ENCODE results near the gene SAMD5. TPM values are rescaled to one million over a fixed set of nuclear protein-coding genes. Genes with fewer than 3 reads are reported as not detected.

Gene SAMD5
- total and polyA plus RNA-seq, 9 of the 15 experiments (the other 6 are each of a cell fraction or from before 2014, with no cell fraction given) = 0.15 to 0.91 (median 0.55) TPM

DNA sequence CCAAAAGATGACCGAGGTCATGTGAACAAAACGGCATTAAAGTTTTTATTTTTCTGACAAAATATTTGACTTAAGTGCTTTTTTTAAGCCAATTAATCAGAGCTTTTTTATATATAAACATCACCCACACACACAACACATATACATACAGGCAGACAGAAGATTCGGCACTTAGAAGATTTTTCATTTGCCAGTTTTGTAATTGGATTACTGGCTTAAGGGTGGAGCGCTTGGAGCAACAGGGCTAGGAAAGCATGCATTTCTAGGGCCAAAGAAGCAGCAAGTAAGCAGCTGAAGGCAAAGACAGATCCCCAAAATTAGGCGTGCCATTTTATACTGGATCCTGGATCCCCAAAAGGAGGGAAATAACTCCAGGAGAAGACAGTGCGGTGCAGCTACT lies 30.3 kb downstream of the SAMD5 start (continued):
- TF ChIP-seq, protein P1, sequence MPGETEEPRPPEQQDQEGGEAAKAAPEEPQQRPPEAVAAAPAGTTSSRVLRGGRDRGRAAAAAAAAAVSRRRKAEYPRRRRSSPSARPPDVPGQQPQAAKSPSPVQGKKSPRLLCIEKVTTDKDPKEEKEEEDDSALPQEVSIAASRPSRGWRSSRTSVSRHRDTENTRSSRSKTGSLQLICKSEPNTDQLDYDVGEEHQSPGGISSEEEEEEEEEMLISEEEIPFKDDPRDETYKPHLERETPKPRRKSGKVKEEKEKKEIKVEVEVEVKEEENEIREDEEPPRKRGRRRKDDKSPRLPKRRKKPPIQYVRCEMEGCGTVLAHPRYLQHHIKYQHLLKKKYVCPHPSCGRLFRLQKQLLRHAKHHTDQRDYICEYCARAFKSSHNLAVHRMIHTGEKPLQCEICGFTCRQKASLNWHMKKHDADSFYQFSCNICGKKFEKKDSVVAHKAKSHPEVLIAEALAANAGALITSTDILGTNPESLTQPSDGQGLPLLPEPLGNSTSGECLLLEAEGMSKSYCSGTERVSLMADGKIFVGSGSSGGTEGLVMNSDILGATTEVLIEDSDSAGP (CRISPR knock-in tag; IDR thresholded peaks at IDR 0.05) = no peak
- TF ChIP-seq, protein P2, sequence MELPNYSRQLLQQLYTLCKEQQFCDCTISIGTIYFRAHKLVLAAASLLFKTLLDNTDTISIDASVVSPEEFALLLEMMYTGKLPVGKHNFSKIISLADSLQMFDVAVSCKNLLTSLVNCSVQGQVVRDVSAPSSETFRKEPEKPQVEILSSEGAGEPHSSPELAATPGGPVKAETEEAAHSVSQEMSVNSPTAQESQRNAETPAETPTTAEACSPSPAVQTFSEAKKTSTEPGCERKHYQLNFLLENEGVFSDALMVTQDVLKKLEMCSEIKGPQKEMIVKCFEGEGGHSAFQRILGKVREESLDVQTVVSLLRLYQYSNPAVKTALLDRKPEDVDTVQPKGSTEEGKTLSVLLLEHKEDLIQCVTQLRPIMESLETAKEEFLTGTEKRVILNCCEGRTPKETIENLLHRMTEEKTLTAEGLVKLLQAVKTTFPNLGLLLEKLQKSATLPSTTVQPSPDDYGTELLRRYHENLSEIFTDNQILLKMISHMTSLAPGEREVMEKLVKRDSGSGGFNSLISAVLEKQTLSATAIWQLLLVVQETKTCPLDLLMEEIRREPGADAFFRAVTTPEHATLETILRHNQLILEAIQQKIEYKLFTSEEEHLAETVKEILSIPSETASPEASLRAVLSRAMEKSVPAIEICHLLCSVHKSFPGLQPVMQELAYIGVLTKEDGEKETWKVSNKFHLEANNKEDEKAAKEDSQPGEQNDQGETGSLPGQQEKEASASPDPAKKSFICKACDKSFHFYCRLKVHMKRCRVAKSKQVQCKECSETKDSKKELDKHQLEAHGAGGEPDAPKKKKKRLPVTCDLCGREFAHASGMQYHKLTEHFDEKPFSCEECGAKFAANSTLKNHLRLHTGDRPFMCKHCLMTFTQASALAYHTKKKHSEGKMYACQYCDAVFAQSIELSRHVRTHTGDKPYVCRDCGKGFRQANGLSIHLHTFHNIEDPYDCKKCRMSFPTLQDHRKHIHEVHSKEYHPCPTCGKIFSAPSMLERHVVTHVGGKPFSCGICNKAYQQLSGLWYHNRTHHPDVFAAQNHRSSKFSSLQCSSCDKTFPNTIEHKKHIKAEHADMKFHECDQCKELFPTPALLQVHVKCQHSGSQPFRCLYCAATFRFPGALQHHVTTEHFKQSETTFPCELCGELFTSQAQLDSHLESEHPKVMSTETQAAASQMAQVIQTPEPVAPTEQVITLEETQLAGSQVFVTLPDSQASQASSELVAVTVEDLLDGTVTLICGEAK (IDR thresholded peaks at IDR 0.05) = no peak
- TF ChIP-seq, protein P2 (CRISPR knock-in tag; IDR thresholded peaks at IDR 0.05) = no peak
- TF ChIP-seq ASH1L (IDR thresholded peaks at IDR 0.05; ENCODE audit: borderline replicate concordance, low read depth, partially characterized antibody) = no peak
- TF ChIP-seq ZNF766 (CRISPR knock-in tag; conservative IDR thresholded peaks at IDR 0.05) = no peak
- TF ChIP-seq COPS2 (conservative IDR thresholded peaks at IDR 0.05) = no peak
- no peak for TF ChIP-seq ZNF384 (IDR thresholded peaks at IDR 0.05; ENCODE audit: low read depth, low read length)

Data from K562 (cell line).